ENCODE data around the gene CGB5. TPM values are rescaled to one million over a fixed set of nuclear protein-coding genes. Genes with fewer than 3 reads are reported as not detected.
"Not testable (repeated sequence)": the region's sequence is repeated elsewhere in the genome, so short reads cannot be mapped to it uniquely, and the experiment has no call there.

Gene CGB5
- polyA plus RNA-seq, 3 donors: not detected

GRCh38 chr19:49020931-49021895, 22.4 kb upstream of the CGB5 start:
- DNase-seq (ENCODE audit: low read depth in 3 of 3, low spot score in 2 of 3): no peak

DNA sequence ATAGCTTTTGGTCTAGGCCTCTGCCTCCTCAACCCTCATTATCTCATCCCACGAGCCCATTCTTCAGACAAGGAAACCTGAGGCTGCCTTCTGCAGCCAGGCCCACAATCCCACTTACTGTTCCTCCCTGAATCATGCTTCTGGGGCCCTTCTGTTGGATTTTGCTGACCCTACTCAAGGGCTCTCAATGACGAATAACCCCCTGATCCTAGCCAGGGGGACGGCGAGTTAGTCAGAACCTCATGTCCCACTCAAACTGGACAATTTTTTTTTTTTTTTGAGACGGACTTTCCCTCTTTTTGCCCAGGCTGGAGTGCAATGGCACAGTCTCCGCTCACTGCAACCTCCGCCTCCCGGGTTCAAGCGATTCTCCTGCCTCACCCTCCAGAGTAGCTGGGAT, 21.5 kb upstream of the CGB5 start:
- no peak for DNase-seq (ENCODE audit: low read depth in 3 of 3, low spot score in 2 of 3)

- not testable (repeated sequence) for DNase-seq (ENCODE audit: low read depth in 3 of 3, low spot score in 2 of 3)
Measured at GRCh38 chr19:49024233-49024632, 19.4 kb upstream of the CGB5 start, which contains the start of gene CGB3. CGB3 (minus strand) TSS chr19:49024333; CDS start chr19:49023971, 362 bp downstream.

DNA sequence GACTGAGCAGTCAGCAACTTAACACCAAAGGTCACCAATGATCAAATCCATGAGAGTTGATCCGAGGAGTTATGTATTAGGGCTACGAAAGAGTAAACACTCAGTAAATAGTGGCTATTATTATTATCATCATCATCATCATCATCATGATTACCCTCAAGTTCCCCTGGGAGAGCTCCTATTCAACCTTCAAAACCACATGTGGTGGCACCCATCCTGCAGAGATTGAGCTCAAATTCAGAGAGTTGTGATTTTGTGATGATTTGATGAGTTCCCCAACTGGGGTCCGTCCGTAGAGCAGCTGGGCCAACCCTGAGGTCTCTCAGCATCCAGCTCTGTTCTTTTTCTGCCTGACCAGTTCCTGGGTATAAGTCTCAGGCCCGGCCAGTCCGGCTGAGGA, 18.6 kb upstream of the CGB5 start:
- DNase-seq (ENCODE audit: low read depth in 3 of 3, low spot score in 2 of 3): not testable (repeated sequence)

- not testable (repeated sequence) for DNase-seq (ENCODE audit: low read depth in 3 of 3, low spot score in 2 of 3)
Measured at GRCh38 chr19:49025599-49025998, 18.0 kb upstream of the CGB5 start.

DNA sequence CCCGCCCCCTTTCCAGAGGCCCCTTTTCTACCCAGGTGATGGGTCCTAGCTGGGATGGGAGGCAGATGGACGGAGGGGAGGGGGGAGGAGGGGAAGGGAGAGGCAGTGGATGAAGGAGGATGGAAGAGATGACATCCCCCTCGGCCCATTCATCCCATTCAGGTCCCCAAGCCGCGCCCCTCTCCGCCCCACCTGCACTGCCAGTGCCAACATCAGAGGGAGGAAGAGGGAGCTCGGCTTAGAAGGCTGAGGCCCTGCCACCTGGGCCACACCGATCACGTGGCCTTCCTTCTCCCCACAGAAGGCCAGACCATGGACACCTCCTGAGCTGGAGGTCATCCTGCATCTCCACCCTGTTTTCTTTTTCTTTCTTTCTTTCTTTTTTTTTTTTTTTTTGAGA, 15.0 kb upstream of the CGB5 start:
- not testable (repeated sequence) for DNase-seq (ENCODE audit: low read depth in 3 of 3, low spot score in 2 of 3)

- DNase-seq (ENCODE audit: low read depth in 3 of 3, low spot score in 2 of 3): not testable (repeated sequence)
Measured at GRCh38 chr19:49029749-49030148, 13.9 kb upstream of the CGB5 start.

GRCh38 chr19:49030323-49030722, 13.3 kb upstream of the CGB5 start:
- DNase-seq (ENCODE audit: low read depth in 3 of 3, low spot score in 2 of 3): not testable (repeated sequence)

- not testable (repeated sequence) for DNase-seq (ENCODE audit: low read depth in 3 of 3, low spot score in 2 of 3)
Measured at GRCh38 chr19:49031642-49032301, 11.9 kb upstream of the CGB5 start, which contains the start of gene CGB2. CGB2 (plus strand) TSS chr19:49031890; CDS start chr19:49032096, 206 bp downstream.

DNA sequence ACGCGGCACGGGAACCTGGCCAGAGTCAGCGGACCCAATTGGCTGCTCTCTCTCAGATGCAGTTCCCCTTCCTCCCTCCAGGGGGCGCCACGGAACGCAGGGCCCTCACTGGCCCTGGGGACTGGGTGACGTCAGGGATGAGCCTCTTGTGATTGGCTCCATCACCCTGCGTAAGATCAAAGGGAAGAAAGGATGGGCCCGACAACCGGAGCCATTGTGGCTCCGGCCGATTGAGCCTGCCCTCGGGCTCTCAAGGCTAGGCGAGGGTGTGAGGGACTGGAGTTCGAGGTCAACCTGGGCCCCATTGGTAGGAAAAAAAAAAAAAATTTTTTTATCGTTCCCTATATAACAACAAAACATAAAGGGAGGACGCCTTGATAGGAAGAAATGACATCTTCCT, 6.8 kb upstream of the CGB5 start, which contains the start of gene CGB1:
TSS of gene CGB1 (minus strand) at position 81 of the 400 bp plus-strand sequence. CDS start 184 bp downstream, outside the sequence.
- DNase-seq (ENCODE audit: low read depth in 3 of 3, low spot score in 2 of 3): not testable (repeated sequence)

DNA sequence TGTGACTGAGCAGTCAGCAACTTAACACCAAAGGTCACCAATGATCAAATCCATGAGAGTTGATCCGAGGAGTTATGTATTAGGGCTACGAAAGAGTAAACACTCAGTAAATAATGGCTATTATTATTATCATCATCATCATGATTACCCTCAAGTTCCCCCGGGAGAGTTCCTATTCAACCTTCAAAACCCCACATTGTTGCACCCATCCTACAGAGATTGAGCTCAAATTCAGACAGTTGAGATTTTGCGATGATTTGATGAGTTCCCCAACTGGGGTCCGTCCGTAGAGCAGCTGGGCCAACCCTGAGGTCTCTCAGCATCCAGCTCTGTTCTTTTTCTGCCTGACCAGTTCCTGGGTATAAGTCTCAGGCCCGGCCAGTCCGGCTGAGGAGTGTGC, 5.5 kb upstream of the CGB5 start:
- DNase-seq (ENCODE audit: low read depth in 3 of 3, low spot score in 2 of 3): not testable (repeated sequence)

DNA sequence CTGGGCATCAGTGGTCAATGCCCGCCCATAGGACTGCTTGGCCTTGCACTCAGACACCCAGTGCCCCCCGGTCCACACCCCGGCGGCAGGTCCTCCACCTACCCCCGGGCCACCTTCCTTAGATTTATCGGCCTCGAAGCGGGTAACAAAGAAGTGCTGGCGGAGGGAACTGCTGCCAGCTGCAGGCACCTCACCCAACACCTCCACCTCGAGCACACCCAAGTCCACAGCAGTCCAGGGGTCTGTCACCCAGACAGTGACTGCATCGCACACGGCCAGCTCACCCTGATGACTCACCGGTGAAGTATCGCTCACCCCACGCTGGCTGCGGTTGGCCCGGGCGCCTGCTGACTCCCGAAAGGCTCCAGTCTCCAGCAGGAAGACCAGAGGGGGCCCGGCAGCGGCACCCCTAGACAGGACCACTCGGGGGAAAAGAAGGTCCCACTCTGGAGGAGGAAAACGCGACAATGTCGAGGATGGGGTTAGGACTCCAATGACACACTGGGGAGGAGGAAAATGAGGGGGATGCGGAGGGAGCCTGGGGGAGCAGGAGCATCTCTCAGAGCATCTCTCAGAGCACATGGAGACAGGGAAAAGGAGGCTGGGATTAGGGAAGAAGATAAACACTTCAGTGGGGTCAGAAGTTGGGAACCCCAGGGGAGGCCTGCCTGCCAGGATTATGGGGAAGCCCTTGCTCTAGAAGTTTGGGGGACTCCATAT, 4.9 kb upstream of the CGB5 start:
- not testable (repeated sequence) for DNase-seq (ENCODE audit: low read depth in 3 of 3, low spot score in 2 of 3)

- not testable (repeated sequence) for DNase-seq (ENCODE audit: low read depth in 3 of 3, low spot score in 2 of 3)
Measured at GRCh38 chr19:49039736-49040135, 3.9 kb upstream of the CGB5 start.

GRCh38 chr19:49042177-49042576, 1.5 kb upstream of the CGB5 start:
- no peak for DNase-seq (ENCODE audit: low read depth in 3 of 3, low spot score in 2 of 3)

DNA sequence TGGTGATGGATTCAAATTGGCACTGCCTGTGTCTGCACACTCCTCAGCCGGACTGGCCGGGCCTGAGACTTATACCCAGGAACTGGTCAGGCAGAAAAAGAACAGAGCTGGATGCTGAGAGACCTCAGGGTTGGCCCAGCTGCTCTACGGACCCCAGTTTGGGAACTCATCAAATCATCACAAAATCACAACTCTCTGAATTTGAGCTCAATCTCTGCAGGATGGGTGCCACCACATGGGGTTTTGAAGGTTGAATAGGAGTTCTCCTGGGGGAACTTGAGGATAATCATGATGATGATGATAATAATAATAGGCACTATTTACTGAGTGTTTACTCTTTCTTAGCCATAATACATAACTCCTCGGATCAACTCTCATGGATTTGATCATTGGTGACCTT, 982 bp upstream of the CGB5 start:
- not testable (repeated sequence) for DNase-seq (ENCODE audit: low read depth in 3 of 3, low spot score in 2 of 3)

DNA sequence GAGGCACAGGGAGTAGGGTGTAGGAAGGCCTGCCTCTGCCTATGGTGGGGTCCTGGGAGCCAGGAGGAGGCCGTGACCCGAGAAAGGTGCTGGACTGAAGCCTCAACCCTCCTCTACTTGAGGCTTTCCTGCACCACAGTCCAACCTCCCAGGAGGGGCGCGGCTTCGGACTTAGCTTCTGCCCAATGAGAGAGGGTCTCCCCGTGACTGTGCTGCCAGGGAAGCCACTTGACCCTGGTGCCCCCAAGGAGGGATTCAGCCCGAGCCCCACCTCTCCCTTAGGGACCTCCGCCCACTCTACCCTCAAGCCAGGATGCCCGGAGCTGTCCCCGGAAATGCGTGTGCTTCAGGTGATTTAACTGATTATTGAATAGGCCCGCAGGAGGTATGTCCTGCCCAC, 5.4 kb downstream of the CGB5 start, which contains the start of gene CGB8:
TSS of gene CGB8 (minus strand) at position 101 of the 400 bp plus-strand sequence. CDS start 372 bp downstream, outside the sequence.
- DNase-seq (ENCODE audit: low read depth in 3 of 3, low spot score in 2 of 3): not testable (repeated sequence)

- DNase-seq (ENCODE audit: low read depth in 3 of 3, low spot score in 2 of 3): not testable (repeated sequence)
Measured at GRCh38 chr19:49049834-49050233, 6.2 kb downstream of the CGB5 start.

- not testable (repeated sequence) for DNase-seq (ENCODE audit: low read depth in 3 of 3, low spot score in 2 of 3)
Measured at GRCh38 chr19:49050376-49051033, 6.9 kb downstream of the CGB5 start.

DNA sequence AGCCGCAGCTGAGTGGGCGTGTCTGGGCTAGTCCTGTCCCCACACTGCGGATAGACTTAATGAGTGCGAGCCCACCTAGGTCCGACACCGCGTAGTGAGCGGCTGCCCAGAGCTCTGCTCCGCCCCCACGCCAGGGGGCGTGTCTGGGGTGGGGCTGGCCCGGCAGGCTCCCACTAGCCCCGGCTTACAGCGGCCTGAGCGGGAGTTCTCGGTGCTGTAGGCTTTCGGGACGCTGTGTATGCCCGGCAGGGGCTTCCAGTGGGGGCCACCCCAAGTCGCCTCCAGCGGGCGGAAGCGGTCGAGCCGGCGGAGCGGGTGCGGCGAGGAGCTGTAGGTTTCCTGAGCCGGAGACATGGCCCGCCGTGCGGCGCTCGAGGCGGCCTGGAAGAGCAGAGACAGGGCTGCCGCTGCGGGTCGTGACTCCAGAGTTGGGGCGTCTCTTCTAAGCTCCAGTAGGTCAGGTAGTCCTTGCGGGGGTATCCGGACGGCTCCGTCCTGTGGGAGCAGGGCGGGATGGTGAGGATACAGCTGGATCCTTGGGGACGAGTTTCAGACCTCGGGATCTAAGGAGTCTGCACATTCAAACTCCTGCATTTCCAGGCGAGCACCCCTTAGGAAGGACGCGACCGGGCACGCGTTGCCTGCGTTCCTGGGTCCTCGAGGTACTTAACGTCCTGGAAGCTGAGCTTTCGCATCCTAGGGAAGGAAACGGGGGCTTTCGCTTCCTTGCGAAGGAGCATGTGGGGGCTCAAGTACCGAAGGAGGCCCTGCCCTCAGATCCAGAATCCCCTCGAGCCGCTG, 12.7 kb downstream of the CGB5 start:
- no peak for DNase-seq (ENCODE audit: low read depth in 3 of 3, low spot score in 2 of 3)
